Stimulated activated CD4-positive, alpha-beta T cell treated with anti-CD3 and anti-CD28 coated beads, Interleukin-12 subunit alpha, Interleukin-12 subunit beta, amount 100 ng/mL, for 4 hours (primary cell): ENCODE data around the gene SMG7.

ENCODE experiments used
- DNase-seq: peaks from one replicate; pipeline ENCODE4 v3.0.0-alpha.2; 2020

Gene SMG7

DNA sequence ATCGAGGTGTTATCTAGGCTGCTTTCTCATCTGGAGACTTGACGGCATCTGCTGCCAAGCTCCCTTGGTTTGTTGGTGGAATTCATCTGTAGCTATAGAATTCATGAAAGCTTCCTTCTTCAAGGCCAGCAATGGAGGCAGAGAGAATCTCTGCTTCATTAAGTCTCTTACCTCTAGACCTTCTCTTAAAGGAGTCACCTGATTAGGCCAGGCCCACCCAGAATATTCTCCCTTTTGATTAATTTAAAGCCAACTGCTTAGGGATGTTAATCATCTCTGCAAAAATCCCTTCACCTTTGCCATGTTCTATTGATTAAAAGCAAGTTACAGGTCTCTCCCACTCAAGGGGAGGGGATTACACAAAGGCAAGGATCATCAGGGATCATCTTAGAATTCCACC lies 123.2 kb downstream of the SMG7 start:
- no peak for DNase-seq

DNA sequence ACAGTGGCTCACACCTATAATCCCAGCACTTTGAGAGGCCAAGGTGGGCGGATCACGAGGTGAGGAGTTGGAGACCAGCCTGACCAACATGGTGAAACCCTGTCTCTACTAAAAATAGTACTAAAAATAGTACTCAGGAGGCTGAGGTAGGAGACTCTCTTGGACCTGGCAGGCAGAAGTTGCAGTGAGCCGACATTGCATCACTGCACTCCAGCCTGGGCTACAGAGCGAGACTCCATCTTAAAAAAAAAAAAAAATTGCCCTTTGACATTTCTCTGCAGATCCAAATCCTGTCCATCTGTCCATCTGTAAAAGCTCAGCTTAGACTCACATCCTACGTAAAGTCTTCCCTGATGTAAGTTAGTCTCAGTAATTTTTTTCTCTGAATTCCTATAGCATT lies 124.2 kb downstream of the SMG7 start:
- DNase-seq, result no peak

- DNase-seq, result no peak
Measured at GRCh38 chr1:183597656-183598347, 125.5 kb downstream of the SMG7 start.

DNA sequence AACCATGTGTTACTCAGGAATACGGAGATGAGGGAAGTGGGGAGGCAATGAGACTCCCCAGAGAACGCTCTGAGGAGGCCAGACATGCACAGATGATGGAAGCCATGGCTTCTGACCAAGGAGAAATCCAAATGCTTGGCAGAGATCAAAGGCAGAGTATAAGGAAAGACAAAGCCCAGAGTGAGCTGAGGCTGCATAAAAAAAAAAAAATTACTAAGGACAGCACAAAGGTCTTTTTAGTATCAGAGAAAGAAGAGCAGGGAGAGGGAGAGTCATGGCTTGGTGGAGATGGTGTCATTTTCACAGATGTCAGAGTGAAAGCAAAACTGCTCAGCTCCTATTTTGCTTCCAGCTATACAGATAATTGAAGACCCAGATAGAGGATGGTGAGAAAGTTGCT lies 126.1 kb downstream of the SMG7 start:
- DNase-seq, result no peak

GRCh38 chr1:183600136-183600535 lies 127.8 kb downstream of the SMG7 start:
- no peak for DNase-seq

DNA sequence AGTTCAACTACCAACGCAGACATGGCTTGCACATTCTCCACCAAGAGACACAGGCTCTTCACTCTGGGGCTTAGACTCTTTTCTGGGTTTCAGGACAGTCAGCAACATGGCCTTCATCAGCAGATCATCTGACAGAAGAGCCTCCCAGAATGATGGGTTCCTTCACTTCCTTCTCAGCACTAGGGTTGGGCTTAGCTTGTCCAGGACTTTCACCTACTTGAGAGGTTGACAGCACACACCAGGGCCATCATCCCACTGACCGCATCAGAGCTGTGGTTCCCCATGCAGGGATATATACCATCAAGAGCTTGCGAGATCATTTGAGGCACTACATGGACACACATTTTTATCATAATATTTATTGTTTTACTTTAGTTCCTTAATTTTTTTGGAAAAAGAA lies 128.3 kb downstream of the SMG7 start:
- no peak for DNase-seq

DNA sequence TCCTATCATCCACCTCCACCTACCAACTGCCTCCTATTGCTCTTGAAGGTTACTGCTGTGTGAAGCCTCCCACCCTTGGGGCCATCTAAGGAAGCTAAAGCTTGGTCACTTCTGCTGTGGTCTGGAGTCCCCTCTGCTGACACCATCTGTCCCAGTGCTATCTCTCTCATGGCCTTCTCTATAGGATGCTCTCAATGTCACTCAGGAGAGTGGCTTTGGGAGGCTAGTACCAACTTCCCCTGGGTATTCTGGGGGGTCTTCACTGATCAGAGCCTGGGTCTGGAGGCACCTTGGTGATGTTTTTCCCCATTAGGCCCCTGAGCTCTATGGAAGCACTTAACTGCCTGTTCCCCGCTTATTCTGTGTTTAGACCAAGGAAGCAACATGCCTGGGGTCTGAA lies 130.2 kb downstream of the SMG7 start:
- DNase-seq, result no peak
